Progenitor cell of endocrine pancreas (in vitro differentiated cells): ENCODE results near the gene SF3B6. TPM values are rescaled to one million over a fixed set of nuclear protein-coding genes. Genes with fewer than 3 reads are reported as not detected.
"Not testable (repeated sequence)": the region's sequence is repeated elsewhere in the genome, so short reads cannot be mapped to it uniquely, and the experiment has no call there.

Experiments
- DNase-seq: peaks from one replicate; pipeline ENCODE4 v3.0.0; 2021; ENCODE audit warnings: low spot score; ENCODE audit not compliant: unreplicated experiment
- H3K27ac Mint-ChIP-seq: 2 replicates; pipeline ENCODE4 v1.8.0; 2021; ENCODE audit warnings: mild to moderate bottlenecking, moderate library complexity, mixed read lengths
- H3K27me3 Mint-ChIP-seq: 2 replicates; pipeline ENCODE4 v1.8.0; 2021; ENCODE audit warnings: mixed read lengths
- H3K36me3 Mint-ChIP-seq: 2 replicates; pipeline ENCODE4 v1.8.0; 2022; ENCODE audit warnings: mixed read lengths; ENCODE audit not compliant: insufficient read depth
- H3K4me1 Mint-ChIP-seq: 2 replicates; pipeline ENCODE4 v1.8.0; 2021; ENCODE audit warnings: low read depth, mixed read lengths
- H3K4me3 Mint-ChIP-seq: 2 replicates; pipeline ENCODE4 v1.8.0; 2021; ENCODE audit warnings: low read depth, mild to moderate bottlenecking, moderate library complexity, mixed read lengths
- H3K9me3 Mint-ChIP-seq: 2 replicates; pipeline ENCODE4 v1.8.0; 2021; ENCODE audit warnings: low read depth, mixed read lengths
- total RNA-seq: library from RNA; stranded (reverse); gene quantifications from 2 replicates; pipeline ENCODE4 v1.2.1, GENCODE V29; 2021
- TF ChIP-seq, protein P1 (sequence below): fragments of 200-600 bp; sonication (generic); IDR thresholded peaks from one replicate; pipeline ENCODE4 v1.5.0; 2021; ENCODE audit warnings: antibody characterized with exemption, mild to moderate bottlenecking; ENCODE audit not compliant: unreplicated experiment

SF3B6 gene
- total RNA-seq, 1 donor from 2014 or later, result 101 TPM

DNA sequence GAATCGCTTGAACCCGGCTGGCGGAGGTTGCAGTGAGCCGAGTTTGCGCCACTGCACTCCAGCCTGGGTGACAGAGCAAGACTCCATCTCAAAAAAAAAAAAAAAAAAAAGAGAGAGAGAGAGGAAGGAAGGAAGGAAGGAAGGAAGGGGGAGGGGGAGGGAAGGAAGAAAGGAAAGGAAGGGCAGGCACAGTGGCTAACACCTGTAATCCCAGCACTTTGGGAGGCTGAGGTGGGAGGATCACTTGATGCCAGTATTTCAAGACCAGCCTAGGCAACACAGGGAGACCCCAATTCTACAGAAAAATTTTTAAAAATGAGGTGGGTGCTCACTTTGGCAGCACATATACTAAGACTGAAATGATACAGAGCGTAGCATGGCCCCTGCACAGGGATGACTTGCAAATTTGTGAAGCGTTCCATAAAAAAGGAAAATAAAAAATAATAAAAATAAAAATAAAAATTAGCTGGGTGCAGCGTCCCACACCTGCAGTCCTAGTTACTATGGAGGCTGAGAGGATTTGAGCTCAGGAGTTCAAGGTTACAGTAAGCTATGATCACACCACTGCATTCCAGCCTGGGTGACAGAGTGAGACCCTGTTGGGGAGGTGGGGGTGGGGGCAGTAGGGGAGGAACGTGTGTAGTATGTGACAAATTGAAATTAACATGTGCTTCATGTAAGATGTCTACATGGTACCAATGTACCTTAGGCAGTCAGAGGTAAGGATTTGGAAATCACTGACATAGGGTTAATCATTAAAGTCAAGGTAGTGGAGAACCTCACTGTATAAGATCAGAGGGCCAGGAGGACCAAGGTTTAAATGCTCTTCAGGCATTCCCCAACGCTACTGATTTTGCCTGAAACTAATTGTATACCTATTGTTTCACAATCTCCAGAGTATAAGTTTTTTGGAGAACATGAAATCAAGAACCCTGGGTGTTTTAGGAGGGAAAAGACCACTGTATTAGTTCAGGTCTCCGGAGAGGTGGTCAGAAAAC is 30.3 kb downstream of the SF3B6 start:
- Mint-ChIP-seq H3K4me1 (peaks cover 16% of the 10 kb centered on the region), H3K27ac (no peak overlapping the region), H3K9me3 (no peaks in the 10 kb centered on the region), H3K27me3 (no peaks in the 10 kb centered on the region), H3K4me3 (peak overlapping the region; percentile 100), H3K36me3 (peaks cover 1% of the 10 kb centered on the region)
- TF ChIP-seq, protein P1, sequence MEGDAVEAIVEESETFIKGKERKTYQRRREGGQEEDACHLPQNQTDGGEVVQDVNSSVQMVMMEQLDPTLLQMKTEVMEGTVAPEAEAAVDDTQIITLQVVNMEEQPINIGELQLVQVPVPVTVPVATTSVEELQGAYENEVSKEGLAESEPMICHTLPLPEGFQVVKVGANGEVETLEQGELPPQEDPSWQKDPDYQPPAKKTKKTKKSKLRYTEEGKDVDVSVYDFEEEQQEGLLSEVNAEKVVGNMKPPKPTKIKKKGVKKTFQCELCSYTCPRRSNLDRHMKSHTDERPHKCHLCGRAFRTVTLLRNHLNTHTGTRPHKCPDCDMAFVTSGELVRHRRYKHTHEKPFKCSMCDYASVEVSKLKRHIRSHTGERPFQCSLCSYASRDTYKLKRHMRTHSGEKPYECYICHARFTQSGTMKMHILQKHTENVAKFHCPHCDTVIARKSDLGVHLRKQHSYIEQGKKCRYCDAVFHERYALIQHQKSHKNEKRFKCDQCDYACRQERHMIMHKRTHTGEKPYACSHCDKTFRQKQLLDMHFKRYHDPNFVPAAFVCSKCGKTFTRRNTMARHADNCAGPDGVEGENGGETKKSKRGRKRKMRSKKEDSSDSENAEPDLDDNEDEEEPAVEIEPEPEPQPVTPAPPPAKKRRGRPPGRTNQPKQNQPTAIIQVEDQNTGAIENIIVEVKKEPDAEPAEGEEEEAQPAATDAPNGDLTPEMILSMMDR, result no peak
- DNase-seq, result no peak

DNA sequence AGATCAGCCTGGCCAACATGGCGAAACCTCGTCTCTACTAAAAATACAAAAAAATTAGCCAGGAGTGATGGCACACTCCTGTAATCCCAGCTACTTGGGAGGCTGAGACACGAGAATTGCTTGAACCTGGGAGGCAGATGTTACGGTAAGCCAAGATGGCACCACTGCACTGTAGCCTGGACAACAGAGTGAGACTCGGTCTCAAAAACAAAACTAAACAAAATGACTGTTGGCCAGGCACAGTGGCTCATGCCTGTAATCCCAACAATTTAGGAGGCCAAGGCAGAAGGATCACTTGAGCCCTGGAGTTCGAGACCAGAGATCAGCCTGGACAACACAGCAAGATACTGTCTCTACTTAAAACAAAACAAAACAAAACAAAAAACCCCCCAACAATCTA is 33.0 kb downstream of the SF3B6 start:
- not testable (repeated sequence) for DNase-seq, H3K36me3 Mint-ChIP-seq, H3K4me3 Mint-ChIP-seq, H3K27ac Mint-ChIP-seq, H3K27me3 Mint-ChIP-seq, H3K9me3 Mint-ChIP-seq
- peaks cover 16% of the 10 kb centered on the region for H3K4me1 Mint-ChIP-seq

DNA sequence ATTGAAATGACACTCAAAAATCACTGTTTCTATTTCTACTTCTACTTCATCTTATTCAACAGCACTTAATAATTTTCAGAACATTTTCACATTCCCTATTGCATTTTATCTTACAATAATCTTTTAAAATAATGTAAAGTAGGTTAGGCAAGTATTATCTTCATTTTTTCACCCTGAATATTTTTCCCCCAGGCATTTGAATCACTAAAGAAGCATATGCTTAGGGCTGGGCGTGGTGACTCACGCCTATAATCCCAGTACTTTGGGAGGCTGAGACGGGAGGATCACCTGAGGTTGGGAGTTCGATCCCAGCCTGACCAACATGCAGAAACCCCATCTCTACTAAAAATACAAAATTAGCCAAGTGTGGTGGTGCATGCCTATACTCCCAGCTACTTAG is 35.6 kb downstream of the SF3B6 start:
- peaks cover 11% of the 10 kb centered on the region for H3K36me3 Mint-ChIP-seq
- H3K9me3 Mint-ChIP-seq, result no peaks in the 10 kb centered on the region
- no peak for DNase-seq
- peaks cover 3% of the 10 kb centered on the region for H3K4me1 Mint-ChIP-seq
- no peak overlapping the region for H3K4me3 Mint-ChIP-seq
- H3K27ac Mint-ChIP-seq, result no peak overlapping the region
- H3K27me3 Mint-ChIP-seq, result no peaks in the 10 kb centered on the region
- TF ChIP-seq, protein P1, result no peak

DNA sequence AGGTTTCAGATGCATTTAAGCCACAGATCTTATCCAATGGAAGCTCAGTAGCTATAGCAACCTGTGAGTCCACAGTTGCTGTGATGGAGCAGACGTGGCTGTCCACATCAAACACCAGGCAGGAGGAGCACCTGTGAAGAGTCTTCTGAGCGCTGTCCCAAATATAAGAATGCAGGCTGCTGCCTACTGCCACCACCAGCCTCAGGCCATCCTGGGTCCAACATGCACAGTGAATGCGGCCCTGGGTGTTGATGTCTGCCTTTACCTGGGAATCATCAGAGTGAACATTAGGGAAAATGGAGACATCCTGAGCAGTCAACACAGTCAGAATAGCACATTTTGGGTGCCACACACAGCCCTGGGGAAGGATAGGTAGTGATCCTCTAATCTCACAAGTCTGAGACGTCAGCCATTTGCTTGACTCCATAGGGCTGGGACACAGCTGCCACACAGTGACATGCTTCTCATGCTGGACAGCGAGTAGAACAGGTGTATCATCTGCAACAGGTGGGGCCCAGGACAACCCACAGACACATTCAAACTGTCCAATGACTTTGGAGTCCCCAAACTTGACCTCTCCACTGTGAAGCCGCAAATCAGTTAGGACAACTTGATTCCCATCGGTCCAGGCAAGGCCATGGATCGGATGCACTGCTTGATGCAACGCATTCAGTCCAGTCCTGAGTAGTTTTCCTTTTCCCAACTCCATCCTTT is 37.2 kb downstream of the SF3B6 start:
- DNase-seq, result no peak
- Mint-ChIP-seq H3K27me3 (no peaks in the 10 kb centered on the region), H3K4me3 (no peak overlapping the region), H3K27ac (no peak overlapping the region), H3K9me3 (no peaks in the 10 kb centered on the region), H3K36me3 (peaks cover 12% of the 10 kb centered on the region), H3K4me1 (no peaks in the 10 kb centered on the region)
- TF ChIP-seq, protein P1, result no peak

DNA sequence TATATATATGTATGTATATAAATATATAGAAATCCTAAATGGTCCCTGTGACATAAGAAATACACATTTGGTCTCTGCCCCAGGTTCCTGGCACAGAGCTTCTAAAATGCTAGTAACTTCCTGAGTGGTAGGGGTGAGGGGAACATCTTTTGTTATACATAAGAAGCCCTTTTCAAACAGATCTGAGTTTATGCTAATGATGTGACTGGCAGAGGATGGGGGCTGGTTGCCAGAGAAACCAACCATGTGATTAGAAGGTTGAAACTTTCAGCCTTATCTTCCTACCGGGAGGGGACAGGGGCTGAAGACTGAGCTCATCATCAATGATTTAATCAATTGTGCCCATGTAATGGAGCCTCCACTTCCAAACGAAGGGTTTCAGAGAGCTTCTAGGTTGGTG is 49.9 kb downstream of the SF3B6 start:
- Mint-ChIP-seq H3K27me3 (no peaks in the 10 kb centered on the region), H3K9me3 (no peaks in the 10 kb centered on the region), H3K27ac (no peak overlapping the region), H3K36me3 (peaks cover 8% of the 10 kb centered on the region), H3K4me3 (no peak overlapping the region), H3K4me1 (no peaks in the 10 kb centered on the region)
- no peak for DNase-seq
- TF ChIP-seq, protein P1, result no peak
